Neural progenitor cell (in vitro differentiated cells): ENCODE data around the gene PUM2.

Experiments
- EZH2 ChIP-seq: fragments of 200-600 bp; sonication (generic); IDR thresholded peaks from 2 replicates; pipeline ENCODE4 v1.6.1; 2017; ENCODE audit warnings: antibody characterized with exemption, mild to moderate bottlenecking, moderate library complexity
- EZH2phosphoT487 ChIP-seq: fragments of 200-600 bp; sonication (generic); IDR thresholded peaks from 2 replicates; pipeline ENCODE4 v1.6.1; 2017; ENCODE audit warnings: antibody characterized with exemption
- TF ChIP-seq, protein P1 (sequence below): fragments of 200-600 bp; sonication (generic); IDR thresholded peaks from 2 replicates; pipeline ENCODE4 v1.5.1; 2017; ENCODE audit warnings: antibody characterized with exemption, mild to moderate bottlenecking

GRCh38 chr2:20223407-20224163 lies 127.1 kb downstream of the PUM2 start:
- TF ChIP-seq, protein P1, sequence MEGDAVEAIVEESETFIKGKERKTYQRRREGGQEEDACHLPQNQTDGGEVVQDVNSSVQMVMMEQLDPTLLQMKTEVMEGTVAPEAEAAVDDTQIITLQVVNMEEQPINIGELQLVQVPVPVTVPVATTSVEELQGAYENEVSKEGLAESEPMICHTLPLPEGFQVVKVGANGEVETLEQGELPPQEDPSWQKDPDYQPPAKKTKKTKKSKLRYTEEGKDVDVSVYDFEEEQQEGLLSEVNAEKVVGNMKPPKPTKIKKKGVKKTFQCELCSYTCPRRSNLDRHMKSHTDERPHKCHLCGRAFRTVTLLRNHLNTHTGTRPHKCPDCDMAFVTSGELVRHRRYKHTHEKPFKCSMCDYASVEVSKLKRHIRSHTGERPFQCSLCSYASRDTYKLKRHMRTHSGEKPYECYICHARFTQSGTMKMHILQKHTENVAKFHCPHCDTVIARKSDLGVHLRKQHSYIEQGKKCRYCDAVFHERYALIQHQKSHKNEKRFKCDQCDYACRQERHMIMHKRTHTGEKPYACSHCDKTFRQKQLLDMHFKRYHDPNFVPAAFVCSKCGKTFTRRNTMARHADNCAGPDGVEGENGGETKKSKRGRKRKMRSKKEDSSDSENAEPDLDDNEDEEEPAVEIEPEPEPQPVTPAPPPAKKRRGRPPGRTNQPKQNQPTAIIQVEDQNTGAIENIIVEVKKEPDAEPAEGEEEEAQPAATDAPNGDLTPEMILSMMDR: peak; percentile 14
- TF ChIP-seq EZH2 (no peak), EZH2phosphoT487 (no peak)
